AG04449 (cell line): Measurements from ENCODE around the gene CDH13.

Experiments
- CTCF ChIA-PET: fragments of 350-600 bp; formaldehyde crosslinking; extraction: SDS; loops from one replicate; lab custom pipeline; 2021; ENCODE audit warnings: antibody characterized with exemption; lab: Yijun Ruan, JAX
- POLR2A ChIA-PET: fragments of 400-600, 350-600 bp; formaldehyde crosslinking; extraction: SDS; loops from one replicate; lab custom pipeline; 2020; ENCODE audit warnings: antibody characterized with exemption, inconsistent platforms; lab: Yijun Ruan, JAX
- DNase-seq: peaks from one replicate; pipeline ENCODE4 v3.0.0-alpha.2; 2010; ENCODE audit warnings: low read depth, low spot score
- H3K4me3 ChIP-seq: 2 replicates; pipeline ENCODE4 v1.5.1; 2011; ENCODE audit warnings: low read depth, mild to moderate bottlenecking, control low read depth, low read length
- CTCF ChIP-seq: IDR thresholded peaks from one replicate; pipeline ENCODE4 v1.5.1; 2011; ENCODE audit warnings: mild to moderate bottlenecking, moderate library complexity, low read length, control low read depth, inconsistent platforms; ENCODE audit not compliant: insufficient read depth; ENCODE audit errors: missing control alignments

Gene CDH13

GRCh38 chr16:82949016-82949415, 322.2 kb downstream of the CDH13 start:
- no peak for DNase-seq
- no peak for TF ChIP-seq CTCF
- no peak overlapping the region for H3K4me3 ChIP-seq
- CTCF ChIA-PET: no interaction called here
- POLR2A ChIA-PET: no interaction called here

GRCh38 chr16:82953517-82953916, 326.7 kb downstream of the CDH13 start:
- POLR2A ChIA-PET: no interaction called here
- no peak for TF ChIP-seq CTCF
- CTCF ChIA-PET: no interaction called here
- no peak overlapping the region for H3K4me3 ChIP-seq
- DNase-seq: no peak

GRCh38 chr16:82954224-82954929, 327.6 kb downstream of the CDH13 start:
- CTCF ChIA-PET: no interaction called here
- H3K4me3 ChIP-seq: no peak overlapping the region
- TF ChIP-seq CTCF: no peak
- DNase-seq: peak; percentile 23
- POLR2A ChIA-PET: no interaction called here

- CTCF ChIA-PET: interaction anchor here (1.4 to 1.6 kb wide), 2 partner anchors 18 to 317 kb away, joined by 3 to 5 read pairs; no protein-coding TSS in a partner anchor
- H3K4me3 ChIP-seq: no peak overlapping the region
- TF ChIP-seq CTCF: no peak
- POLR2A ChIA-PET: no interaction called here
- no peak for DNase-seq
Observed at GRCh38 chr16:82955741-82956348, 329.1 kb downstream of the CDH13 start.

GRCh38 chr16:82957212-82957611, 330.4 kb downstream of the CDH13 start:
- no peak for DNase-seq
- H3K4me3 ChIP-seq: no peak overlapping the region
- CTCF ChIA-PET: interaction anchor here (1.4 to 1.6 kb wide), 3 partner anchors 20 to 318 kb away, joined by 3 to 5 read pairs (median 4); no protein-coding TSS in a partner anchor
- TF ChIP-seq CTCF: no peak
- POLR2A ChIA-PET: no interaction called here

- no peak for DNase-seq
- ChIA-PET POLR2A (no interaction called here), CTCF (no interaction called here)
- no peak overlapping the region for H3K4me3 ChIP-seq
- no peak for TF ChIP-seq CTCF
Observed at GRCh38 chr16:82960918-82961317, 334.1 kb downstream of the CDH13 start.
